HG02623 (cell line): ENCODE measurements around the gene HTRA3.

ENCODE experiments used
- ATAC-seq: cut with Tn5 transposase; IDR thresholded peaks from one replicate; pipeline ENCODE4 v1.9.1; 2021; ENCODE audit warnings: moderate library complexity; ENCODE audit not compliant: unreplicated experiment

The HTRA3 gene

GRCh38 chr4:8322794-8323704 is 53.5 kb downstream of the HTRA3 start:
- ATAC-seq = no peak

- no peak for ATAC-seq
These were observed 54.5 kb downstream of the HTRA3 start for GRCh38 chr4:8323947-8324555.

- no peak for ATAC-seq
These were observed 55.2 kb downstream of the HTRA3 start for GRCh38 chr4:8324640-8325239.

GRCh38 chr4:8325291-8325973 is 55.9 kb downstream of the HTRA3 start:
- no peak for ATAC-seq

- ATAC-seq = no peak
These were observed 56.7 kb downstream of the HTRA3 start for GRCh38 chr4:8326206-8326605.

- no peak for ATAC-seq
These were observed 58.9 kb downstream of the HTRA3 start for GRCh38 chr4:8328456-8328855.

GRCh38 chr4:8328866-8329559 is 59.5 kb downstream of the HTRA3 start:
- no peak for ATAC-seq

GRCh38 chr4:8329560-8329858 is 60.0 kb downstream of the HTRA3 start:
- no peak for ATAC-seq

- no peak for ATAC-seq
These were observed 60.6 kb downstream of the HTRA3 start for GRCh38 chr4:8329859-8330761.

- no peak for ATAC-seq
These were observed 61.4 kb downstream of the HTRA3 start for GRCh38 chr4:8330821-8331574.

- no peak for ATAC-seq
These were observed 62.0 kb downstream of the HTRA3 start for GRCh38 chr4:8331575-8331955.

- ATAC-seq = no peak
These were observed 62.7 kb downstream of the HTRA3 start for GRCh38 chr4:8332038-8332857.

GRCh38 chr4:8332891-8333331 is 63.4 kb downstream of the HTRA3 start:
- ATAC-seq = no peak

- no peak for ATAC-seq
These were observed 64.3 kb downstream of the HTRA3 start for GRCh38 chr4:8333726-8334460.

GRCh38 chr4:8334786-8335460 is 65.4 kb downstream of the HTRA3 start:
- ATAC-seq = no peak

- ATAC-seq = no peak
These were observed 66.3 kb downstream of the HTRA3 start for GRCh38 chr4:8335848-8336247.

- no peak for ATAC-seq
These were observed 67.0 kb downstream of the HTRA3 start for GRCh38 chr4:8336412-8337075.
